GM21576 (cell line): ENCODE data around the gene CDH9.

Experiments used
- ATAC-seq: cut with Tn5 transposase; IDR thresholded peaks from one replicate; pipeline ENCODE4 v1.9.1; 2021; ENCODE audit warnings: mild to moderate bottlenecking, moderate library complexity; ENCODE audit not compliant: unreplicated experiment

Gene CDH9, protein sequence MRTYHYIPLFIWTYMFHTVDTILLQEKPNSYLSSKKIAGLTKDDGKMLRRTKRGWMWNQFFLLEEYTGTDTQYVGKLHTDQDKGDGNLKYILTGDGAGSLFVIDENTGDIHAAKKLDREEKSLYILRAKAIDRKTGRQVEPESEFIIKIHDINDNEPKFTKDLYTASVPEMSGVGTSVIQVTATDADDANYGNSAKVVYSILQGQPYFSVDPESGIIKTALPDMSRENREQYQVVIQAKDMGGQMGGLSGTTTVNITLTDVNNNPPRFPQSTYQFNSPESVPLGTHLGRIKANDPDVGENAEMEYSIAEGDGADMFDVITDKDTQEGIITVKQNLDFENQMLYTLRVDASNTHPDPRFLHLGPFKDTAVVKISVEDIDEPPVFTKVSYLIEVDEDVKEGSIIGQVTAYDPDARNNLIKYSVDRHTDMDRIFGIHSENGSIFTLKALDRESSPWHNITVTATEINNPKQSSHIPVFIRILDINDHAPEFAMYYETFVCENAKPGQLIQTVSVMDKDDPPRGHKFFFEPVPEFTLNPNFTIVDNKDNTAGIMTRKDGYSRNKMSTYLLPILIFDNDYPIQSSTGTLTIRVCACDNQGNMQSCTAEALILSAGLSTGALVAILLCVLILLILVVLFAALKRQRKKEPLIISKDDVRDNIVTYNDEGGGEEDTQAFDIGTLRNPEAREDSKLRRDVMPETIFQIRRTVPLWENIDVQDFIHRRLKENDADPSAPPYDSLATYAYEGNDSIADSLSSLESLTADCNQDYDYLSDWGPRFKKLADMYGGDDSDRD

GRCh38 chr5:27038476-27038875 is at the start of gene CDH9:
CDH9 (minus strand) TSS chr5:27038586; CDS start chr5:26988333, 50,253 bp downstream.
- no peak for ATAC-seq

DNA sequence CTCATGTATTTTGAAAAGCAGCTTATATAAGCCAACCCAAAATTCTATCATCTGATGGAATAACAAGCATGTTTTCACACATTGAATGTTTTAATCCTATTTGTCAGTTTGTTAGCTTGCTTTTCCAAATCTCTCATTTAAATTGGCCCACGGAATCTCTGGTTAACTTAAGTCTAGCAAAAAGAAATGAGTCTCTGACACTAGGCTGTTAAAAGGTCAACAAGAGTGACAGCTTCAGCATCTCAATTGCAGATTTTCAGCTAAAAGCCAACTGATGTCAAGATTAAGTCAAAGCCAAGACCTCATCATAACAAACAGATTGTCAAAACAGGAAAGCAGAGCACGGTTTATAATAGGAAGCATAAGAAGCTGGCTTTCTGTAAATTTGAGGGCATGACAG is 49.4 kb upstream of the CDH9 start:
- ATAC-seq: no peak

DNA sequence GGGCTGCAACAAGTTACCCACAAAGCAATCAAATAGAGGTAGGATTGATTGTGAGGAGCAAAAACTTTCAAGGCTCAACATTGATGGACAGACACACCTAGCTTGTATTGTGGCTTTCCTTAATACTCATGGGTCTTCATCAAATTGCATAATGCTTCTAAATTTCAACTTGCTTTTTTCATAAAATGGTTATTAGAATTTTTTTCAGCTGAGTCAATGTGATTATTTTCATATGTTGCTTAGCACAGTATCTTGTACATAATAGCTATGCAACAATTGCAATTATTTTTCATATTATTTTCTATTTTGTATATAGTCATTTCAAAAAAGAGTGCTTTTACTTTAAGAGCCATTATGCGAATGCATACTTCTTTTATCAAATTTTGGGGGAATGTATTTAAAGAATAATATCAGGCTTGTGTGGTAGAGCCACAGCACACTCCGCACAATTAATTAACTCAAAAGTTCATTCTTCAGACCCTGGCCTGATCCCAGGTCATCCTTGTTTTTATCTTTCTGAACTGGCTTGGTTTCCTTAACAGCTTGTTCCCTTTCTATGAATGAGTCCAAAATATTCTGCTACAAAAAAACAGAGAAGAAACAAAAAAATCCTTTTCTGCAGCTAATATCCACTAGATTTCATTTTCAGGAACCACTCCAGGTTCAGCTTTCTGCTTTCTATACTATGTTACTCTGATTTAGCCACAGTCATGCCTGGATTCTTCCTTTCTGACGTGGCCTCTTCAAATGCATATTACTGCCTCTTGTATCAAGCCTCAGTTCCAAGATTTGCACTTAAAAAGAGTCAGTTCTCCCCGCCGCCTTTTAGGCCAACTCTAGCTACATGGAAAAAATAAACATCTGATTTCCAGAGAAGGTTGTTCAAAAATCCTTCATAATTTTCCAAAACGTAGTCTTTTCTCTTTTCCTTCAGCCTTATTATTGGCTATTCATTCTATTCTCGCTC is 45.3 kb upstream of the CDH9 start:
- ATAC-seq: no peak

GRCh38 chr5:27080147-27080546 is 41.8 kb upstream of the CDH9 start:
- no peak for ATAC-seq

GRCh38 chr5:27062451-27062850 is 24.1 kb upstream of the CDH9 start:
- ATAC-seq: no peak

- ATAC-seq: no peak
Observed at GRCh38 chr5:27048510-27048909, 10.1 kb upstream of the CDH9 start.

DNA sequence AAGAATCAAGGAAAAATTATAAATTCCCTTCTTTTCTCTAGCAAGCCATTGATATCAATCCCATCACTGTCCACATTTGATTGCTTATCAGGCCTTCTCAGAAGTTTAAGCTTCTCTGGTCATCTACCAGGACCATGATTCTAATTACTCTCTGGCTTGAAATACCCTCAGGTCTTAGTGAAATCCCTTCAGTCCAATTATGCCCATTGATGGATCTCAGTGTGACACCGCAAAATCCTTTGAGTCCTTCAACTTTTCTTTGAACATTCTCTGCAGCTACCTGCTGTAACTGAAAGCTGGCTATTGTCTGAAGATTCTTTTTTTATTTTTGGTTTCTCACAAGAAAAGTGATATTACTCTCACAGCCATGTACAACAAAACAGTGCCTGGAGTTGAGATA is 3.0 kb upstream of the CDH9 start:
- no peak for ATAC-seq

DNA sequence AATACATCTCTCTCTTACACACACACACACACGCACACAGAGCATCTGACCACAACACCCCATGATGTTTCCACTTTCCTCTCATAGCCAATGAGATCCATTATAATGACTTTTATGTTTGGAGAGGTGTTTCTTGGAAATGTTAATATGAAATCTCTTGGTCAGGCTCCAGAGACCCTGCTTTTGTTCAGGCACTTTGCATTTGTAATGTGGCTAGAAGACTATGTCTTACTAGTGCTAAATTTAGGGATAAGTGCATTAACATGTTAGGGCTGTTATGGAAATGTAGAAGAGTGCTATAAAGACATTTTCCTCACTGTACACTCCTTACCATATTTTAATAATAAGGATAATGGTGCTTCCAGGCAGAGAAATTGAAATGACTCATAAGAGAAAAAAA is 3.8 kb downstream of the CDH9 start:
- ATAC-seq: no peak

DNA sequence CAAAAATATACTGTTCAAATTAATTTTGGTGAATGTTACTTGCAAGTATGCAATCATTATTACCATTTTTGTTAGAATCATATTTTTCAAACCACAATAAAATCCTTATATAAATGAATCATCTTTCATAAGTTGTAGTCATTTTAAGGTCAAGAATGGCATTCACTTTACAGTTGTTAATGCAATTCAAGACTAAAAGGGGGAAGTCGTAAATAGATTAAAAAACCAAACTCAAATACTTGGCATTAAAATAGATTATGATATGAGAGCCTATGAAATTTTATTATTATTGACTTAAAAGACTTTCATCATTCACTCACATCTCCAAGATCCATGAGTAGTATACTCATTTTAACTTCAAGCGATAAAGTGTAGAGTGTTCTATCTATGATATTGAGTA is 11.6 kb downstream of the CDH9 start:
- no peak for ATAC-seq

DNA sequence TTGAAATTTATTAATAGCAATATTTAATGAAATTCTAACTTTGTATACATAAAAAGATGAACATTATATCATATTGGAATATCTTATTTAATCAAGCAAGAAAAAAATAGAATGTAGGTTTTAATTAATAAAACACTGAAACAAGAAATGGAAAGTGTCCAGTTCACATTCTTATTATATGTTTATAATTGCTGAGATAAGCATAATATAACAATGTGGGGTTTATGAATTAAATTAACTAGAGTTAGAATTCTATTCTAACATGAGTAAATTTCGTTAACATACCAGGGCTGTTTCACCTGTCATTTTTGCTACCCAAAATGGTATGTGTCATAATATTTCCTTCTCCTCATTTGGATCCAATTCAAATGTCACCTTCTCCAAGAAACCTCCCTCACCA is 12.3 kb downstream of the CDH9 start:
- ATAC-seq: no peak

DNA sequence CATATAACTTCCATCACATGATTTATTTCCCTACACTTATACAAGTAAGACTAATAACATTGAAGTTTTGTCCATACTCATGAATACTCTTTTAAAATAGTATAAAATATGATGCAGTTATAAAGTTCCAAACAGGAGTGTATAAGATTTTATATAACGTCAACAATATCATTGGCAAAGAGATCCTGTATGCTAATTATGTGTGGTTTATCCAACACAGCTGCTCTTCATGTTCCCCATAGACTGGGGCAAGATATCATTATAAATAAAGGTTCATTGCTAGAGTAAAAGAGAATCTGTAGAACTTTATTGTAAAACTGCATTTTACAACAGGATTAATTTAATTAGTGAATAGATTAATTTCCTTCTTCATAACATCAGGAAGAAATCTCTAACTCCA is 16.9 kb downstream of the CDH9 start:
- no peak for ATAC-seq

DNA sequence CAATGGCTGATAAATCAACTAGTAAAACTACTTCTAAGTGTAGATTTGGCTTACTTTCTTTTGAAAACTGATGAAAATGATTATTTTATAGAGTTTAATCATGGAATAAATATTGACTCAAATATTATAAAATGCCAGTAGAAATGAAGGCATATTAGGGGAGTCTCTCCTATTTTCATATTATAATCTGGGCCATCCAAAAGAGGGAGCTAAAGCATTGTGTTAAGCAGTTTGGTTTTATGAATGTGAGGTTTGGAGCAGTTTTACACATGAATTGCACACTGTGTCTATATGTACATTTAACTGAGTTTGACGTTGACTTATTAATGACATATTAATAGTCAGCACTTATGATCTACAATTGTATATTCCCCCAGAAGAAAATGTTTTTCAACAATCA is 17.4 kb downstream of the CDH9 start:
- ATAC-seq: no peak

DNA sequence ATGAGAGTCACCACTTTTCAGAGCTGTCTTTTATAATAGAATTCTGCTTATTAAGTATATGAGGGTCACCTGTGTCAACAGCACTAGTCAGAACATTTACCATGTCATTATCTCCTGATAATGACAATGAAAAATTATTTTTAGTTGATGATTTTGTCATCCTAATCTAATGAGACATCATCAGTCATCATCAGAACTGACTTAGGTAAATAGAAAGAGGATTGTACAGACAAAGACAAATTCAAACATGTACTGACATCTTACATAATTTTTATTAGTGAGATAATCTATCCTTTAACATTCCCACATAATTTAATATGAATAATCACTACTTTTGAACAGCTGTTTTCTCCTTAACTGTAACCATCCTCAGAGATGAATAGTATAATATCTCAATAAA is 22.6 kb downstream of the CDH9 start:
- ATAC-seq: no peak

DNA sequence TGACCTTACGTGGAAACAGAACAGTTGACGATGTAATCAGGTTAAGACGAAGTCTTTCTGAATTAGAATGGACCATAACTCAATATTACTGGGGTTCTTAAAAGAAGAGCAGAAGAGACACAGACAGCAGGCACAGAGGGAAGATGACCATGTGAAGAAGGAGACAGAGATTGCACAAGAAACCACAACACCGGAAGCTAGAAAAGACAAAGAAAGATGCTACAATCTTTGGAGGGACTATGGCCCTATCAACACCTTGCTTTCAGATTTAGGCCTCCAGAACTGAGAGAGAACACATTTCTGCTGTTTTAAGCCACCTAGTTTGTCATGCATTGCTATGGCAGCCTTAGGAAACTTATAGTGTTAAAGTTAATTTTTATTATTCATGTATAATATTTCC is 27.1 kb downstream of the CDH9 start:
- no peak for ATAC-seq

- no peak for ATAC-seq
Observed at GRCh38 chr5:27010646-27011045, 27.7 kb downstream of the CDH9 start.

- ATAC-seq: no peak
Observed at GRCh38 chr5:27009540-27009915, 28.9 kb downstream of the CDH9 start.

GRCh38 chr5:27008604-27009539 is 29.5 kb downstream of the CDH9 start:
- no peak for ATAC-seq

DNA sequence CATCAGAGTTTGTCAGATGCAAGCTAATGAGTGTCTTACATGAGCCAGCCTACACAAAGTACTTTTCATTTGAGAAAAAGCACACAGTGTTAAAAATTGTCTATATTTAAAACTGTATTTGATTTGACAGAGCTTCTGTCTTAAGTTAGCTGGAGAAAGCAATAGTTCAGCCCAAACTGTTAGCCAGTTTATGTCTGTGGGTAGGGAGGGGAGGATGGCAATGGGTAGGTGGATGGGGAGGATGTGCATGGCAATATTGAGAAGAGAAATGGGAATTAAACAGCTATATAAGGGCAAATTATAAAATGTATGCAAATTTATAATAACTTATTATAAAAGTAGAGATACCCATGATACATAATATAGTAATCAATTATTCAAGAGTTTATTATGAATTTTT is 31.3 kb downstream of the CDH9 start:
- ATAC-seq: no peak

DNA sequence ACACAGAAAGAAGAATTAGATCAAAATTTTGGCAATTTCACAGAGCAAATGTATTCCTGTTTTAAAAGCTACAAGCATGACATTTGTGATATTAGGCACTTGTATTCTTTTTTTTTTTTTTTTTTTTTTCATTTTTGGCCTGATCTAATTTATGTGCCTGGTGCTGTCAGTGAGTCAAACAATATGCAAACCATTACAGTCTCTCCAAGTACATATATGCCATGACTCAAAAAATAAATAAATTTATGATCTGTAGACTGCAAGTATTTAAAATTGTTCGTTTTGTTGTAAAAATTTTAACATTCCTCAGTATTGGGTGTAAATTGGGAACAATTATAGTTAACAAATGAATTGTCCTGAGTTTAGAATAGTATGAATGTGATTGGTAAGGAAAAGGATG is 51.4 kb downstream of the CDH9 start:
- ATAC-seq: no peak

- no peak for ATAC-seq
Observed at GRCh38 chr5:26981750-26982149, 56.6 kb downstream of the CDH9 start.
